Myocyte (in vitro differentiated cells): ENCODE results near the gene CCDC154. TPM values are rescaled to one million over a fixed set of nuclear protein-coding genes. Genes with fewer than 3 reads are reported as not detected.

ENCODE experiments used
- DNase-seq: peaks from one replicate; pipeline ENCODE4 v3.0.0-alpha.2; 2012; ENCODE audit warnings: low read depth
- total RNA-seq: library from RNA; depleted of rRNA; stranded (reverse); fragments of >200 nt; gene quantifications from 2 replicates; pipeline ENCODE4 v1.2.3, GENCODE V29; 2014

Gene CCDC154
- total RNA-seq, 1 donor from 2014 or later, result 0.19 TPM

DNA sequence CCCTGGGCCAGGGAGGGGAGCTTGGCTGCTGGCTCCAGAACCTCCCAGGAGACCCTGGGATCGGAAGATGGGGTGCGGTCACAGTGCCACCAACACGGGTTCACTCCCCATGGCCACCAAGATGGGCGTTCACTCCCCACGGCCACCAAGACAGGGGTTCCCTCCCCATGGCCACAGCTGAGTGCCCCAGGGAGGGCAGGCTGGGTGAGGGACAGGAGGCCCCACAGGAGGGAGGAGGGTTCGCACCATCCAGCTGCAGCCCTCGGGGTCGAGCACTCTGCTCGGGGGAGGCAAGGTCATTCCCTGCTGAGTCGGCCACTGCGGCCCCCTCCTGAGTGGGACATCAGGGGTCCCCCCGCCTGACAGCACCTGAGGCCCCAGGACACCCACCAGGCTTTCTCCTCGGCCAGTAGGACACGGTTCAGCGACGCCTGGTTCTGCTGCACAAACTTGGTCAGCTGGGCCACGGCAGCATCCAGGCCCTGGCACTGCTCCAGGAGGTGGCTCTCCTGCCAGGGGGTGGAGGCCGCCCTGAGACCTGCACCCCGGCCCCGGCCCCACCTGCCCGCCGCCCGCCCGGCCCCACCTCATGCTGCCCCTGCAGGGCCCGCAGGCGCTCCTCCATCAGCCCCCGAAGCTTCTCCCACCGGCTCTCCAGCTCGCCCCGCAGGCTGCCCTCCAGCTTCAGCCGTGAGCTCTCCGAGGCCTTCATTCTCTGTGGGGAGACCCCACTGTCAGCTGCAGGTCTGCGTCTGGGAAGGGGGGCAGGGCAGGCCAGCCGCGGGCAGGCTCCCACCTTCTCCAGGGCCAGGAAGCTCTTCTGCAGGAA is 5.9 kb downstream of the CCDC154 start:
- no peak for DNase-seq

DNA sequence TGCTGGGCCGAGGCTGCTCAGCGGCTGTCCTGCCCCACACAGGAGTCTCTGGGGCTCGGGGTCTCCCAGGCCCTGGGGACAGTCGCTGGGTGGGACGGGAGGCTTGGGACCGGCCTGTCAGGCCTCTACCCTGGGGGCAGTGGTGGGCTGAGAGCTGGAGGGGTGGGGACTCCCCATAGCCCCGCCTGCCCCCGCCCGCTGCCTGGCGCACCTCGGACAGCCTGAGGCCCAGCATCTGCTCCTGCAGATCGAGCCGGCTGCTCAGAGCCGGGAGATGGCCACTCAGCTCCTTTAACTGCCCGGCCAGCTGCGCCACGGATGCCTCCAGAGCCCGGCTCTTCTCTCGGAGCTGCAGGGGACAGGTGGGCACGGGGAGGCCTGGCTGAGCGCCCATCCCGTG is 6.8 kb downstream of the CCDC154 start:
- no peak for DNase-seq

GRCh38 chr16:1436731-1437355 is 7.5 kb downstream of the CCDC154 start:
- DNase-seq, result no peak

- no peak for DNase-seq
Observed at GRCh38 chr16:1435921-1436697, 8.2 kb downstream of the CCDC154 start.

- no peak for DNase-seq
Observed at GRCh38 chr16:1434644-1435592, 9.4 kb downstream of the CCDC154 start.

GRCh38 chr16:1433756-1434155 is 10.6 kb downstream of the CCDC154 start:
- DNase-seq, result no peak

- DNase-seq, result no peak
Observed at GRCh38 chr16:1433263-1433560, 11.1 kb downstream of the CCDC154 start.

DNA sequence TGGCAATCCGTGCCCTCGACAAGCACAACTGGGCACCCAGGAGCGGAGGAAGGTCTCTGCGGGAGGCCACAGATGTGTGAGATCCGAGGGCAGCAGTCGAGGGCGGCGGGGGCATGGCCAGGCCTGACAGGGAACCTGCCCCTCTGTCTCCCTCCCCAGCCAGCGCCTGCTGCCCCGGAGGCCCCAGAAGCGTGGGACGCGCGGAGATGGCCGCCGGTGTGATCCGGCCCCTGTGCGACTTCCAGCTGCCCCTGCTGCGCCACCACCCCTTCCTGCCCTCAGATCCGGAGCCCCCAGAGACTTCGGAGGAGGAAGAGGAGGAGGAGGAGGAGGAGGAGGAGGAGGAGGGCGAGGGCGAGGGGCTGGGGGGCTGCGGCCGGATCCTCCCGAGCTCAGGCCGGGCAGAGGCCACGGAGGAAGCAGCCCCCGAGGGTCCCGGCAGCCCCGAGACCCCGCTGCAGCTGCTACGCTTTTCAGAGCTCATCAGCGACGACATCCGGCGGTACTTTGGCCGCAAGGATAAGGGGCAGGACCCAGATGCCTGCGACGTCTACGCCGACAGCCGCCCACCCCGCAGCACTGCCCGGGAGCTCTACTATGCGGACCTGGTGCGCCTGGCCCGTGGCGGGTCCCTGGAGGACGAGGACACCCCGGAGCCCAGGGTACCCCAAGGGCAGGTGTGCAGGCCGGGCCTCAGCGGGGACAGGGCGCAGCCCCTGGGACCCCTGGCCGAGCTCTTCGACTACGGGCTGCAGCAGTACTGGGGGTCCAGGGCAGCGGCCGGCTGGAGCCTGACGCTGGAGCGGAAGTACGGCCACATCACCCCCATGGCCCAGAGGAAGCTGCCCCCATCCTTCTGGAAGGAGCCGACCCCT is 11.7 kb downstream of the CCDC154 start:
- DNase-seq, result no peak

DNA sequence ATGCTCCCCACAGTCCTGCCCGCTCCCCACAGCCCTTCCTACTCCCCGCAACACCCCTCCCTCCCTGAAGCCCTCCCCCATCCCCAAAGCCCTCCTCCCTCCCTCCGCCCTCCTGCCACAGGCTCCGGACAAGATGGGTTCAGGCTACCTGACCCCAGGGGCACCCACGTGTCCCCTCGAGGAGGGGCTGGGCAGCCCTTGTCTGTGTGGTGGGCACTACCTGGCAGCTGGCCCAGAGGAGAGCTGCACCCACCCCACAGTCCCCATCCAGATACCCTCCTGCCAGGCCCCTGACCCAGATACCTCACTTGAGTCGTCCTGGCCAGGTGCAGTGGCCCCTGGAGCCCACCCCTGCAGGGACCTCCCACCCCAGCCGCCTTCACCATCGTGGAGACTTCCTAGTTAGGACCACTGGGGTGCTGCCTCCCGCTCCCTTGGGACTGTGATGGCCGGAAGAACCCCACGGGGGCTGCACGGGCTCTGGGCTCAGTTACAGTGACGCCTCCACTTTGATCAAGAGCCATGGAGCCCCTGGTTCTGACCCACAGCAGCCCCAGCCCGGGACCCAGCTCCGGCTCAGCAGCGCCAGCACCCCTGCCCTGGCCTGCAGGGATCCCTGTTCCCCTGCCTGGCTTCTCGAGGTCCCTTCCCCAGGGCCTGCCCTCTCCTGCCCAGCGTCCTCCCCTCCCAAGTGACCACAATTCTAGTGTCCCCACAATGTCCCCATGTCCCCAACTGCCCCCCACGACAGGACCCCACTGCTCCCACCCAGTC is 12.7 kb downstream of the CCDC154 start:
- DNase-seq, result no peak

- no peak for DNase-seq
Observed at GRCh38 chr16:1430759-1431496, 13.4 kb downstream of the CCDC154 start, which contains the start of gene PERCC1. TSS of gene PERCC1 (plus strand) at chr16:1431078. CDS start at chr16:1432594, 1,516 bp downstream.

GRCh38 chr16:1430214-1430758 is 14.1 kb downstream of the CCDC154 start:
- no peak for DNase-seq

DNA sequence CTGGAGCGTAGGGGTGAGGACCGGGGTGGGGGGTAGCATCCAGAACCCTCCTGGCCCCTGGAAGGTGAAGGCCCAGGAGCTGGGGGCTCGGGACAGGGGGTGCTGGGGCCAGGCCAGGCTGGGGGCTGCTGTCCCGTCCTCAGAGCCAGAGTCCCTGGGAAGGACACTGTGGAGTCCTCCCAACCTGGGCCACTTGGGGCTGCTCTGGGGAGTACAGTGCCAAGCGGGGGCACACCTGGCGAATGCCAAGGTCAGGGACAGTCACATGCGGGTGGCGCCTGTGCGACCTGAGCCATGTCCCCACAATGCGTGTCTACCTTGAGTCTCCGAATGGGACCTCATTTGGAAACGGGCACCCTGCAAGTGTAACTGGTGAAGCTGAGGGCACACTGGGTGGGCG is 14.7 kb downstream of the CCDC154 start:
- DNase-seq, result no peak

GRCh38 chr16:1429012-1429411 is 15.3 kb downstream of the CCDC154 start:
- DNase-seq, result no peak

GRCh38 chr16:1428511-1428910 is 15.8 kb downstream of the CCDC154 start:
- DNase-seq, result no peak

DNA sequence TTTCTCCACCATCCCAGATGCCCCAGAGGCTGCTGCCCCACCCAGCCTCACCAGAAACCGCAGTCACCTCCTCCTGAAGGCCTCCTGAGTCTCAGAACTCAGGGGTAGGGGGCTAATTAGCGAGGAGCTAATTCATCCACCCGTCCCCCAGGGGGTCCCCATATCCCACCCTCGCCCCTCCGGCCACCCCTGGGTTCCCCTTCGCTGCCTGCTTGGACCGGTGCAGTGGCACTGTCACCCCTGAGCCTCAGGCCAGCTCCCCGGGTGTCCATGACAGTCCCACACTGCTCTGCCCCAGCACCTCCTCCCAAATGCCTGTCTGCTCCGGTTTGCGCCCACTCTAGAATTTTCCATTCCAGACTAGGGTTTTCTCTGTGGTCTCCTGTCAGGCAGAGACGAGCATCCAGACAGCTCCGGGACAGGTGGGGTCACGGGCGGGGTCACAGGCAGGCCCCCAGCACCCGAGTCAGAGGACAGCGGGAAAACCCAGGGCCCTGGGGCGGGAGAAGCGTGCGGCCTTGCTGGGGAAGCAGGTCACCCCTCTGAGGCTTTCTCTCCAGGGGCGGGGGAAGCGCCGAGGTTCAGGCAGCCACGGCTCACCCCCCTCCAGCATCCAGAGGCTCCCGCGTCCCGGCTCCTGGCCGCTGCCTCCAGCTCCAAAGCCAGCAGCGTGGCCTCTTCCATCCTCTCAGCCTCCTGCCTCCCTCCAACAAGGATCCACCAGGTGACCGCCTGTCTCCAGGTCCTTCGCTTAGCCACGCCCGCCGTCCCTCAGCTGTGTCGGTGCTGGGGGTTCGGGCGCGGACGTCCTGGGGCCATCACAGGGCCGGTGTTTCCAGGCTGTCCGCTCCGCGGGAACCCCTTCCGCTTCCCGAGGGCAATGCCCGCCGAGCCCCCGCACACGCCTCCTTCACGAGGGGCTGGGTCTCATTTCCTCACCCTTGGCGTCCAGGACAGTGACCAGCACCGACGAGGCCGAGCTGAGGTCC is 16.6 kb downstream of the CCDC154 start:
- no peak for DNase-seq

DNA sequence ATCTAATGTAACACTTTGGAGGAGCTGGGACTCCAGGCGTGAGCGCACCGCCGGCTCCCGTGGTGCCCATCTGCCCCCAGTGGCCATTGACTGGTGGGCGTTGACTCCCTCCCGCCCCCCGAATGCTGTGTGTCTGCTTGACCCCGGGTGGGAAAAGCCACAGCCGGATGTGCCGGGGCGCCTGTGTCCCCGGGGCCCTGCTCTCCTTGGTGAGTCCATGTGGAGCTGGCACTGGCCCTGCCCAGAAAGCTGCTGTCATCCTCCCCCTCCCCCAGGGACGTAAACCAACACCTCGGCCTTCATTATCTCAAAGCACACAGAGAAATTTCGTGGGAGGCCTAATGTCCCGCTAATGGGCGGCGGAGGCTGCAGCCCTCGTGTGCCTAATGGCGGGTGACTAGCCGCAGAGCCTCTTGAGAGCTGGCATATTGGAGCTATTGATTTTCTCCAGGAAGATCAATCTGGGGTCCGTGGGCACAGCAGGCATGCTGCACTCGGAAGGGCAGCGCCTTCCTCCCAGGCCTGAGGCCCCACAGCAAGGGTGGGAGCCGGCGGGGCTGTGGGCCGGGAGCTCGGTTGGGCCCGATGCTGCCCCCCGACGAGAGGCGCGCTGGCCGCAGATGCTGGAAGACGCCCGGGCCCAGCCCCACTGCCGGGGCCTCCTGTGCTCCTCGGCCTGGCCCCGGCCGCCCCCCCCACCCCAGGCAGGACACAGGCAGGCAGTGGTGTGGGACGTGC is 17.5 kb downstream of the CCDC154 start:
- no peak for DNase-seq
